ENCODE data around the gene DNAJC11. TPM values are rescaled to one million over a fixed set of nuclear protein-coding genes. Genes with fewer than 3 reads are reported as not detected.

DNAJC11 gene
- total RNA-seq, 1 experiment from 2014 or later, result 57.3 TPM

DNA sequence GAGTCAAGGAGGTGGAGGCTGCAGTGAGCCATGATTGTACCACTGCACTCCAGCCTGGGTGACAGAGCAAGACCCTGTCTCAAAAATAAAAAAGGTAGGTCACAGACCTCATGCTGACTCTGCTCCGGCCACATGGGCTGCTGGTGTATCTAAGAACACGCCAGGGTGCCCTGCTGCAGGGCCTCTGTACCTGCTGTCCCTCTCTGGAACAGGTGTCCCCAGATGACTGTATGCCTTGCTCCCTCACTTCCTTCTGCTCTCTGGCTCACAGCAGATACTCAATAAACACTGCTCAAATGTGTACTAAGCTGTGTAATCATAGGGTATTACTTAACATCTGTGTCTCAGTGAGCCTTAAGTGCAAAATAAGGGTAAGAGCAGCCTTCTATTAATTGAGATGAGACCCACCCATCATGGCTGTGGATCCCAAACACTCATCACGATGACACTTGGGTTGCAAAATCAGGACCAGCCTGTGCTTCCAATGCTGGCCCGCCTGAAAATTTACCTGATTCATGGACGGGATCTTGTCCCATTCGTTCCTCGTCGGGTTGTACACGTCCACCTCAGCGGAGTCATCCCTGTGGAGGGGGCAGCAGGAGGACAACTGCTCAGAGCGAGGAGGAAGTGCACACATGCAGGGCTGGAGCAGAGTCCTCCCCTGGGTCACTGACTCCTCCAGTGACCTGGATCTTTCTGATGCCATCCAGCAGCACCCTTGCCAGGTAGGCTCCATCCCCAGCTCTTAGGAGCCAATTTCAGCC, 106.5 kb downstream of the DNAJC11 start:
- Mint-ChIP-seq H3K4me3 (ENCODE audit: low read depth, unreplicated experiment) (no peak overlapping the region), H3K9me3 (ENCODE audit: low read depth, unreplicated experiment) (no peaks in the 10 kb centered on the region), H3K27me3 (ENCODE audit: unreplicated experiment) (no peaks in the 10 kb centered on the region), H3K27ac (ENCODE audit: unreplicated experiment) (no peak overlapping the region), H3K4me1 (ENCODE audit: low read depth, unreplicated experiment) (no peaks in the 10 kb centered on the region), H3K36me3 (ENCODE audit: insufficient read depth, unreplicated experiment) (peaks cover 41% of the 10 kb centered on the region)
- intact Hi-C loops (cut with micrococcal nuclease; ENCODE audit: unreplicated experiment), result no loop called here
- CTCF ChIA-PET, result no interaction called here
- BruUV-seq (replicated peaks), result no TSS peak
- no peak for DNase-seq
- TF ChIP-seq, protein P1, sequence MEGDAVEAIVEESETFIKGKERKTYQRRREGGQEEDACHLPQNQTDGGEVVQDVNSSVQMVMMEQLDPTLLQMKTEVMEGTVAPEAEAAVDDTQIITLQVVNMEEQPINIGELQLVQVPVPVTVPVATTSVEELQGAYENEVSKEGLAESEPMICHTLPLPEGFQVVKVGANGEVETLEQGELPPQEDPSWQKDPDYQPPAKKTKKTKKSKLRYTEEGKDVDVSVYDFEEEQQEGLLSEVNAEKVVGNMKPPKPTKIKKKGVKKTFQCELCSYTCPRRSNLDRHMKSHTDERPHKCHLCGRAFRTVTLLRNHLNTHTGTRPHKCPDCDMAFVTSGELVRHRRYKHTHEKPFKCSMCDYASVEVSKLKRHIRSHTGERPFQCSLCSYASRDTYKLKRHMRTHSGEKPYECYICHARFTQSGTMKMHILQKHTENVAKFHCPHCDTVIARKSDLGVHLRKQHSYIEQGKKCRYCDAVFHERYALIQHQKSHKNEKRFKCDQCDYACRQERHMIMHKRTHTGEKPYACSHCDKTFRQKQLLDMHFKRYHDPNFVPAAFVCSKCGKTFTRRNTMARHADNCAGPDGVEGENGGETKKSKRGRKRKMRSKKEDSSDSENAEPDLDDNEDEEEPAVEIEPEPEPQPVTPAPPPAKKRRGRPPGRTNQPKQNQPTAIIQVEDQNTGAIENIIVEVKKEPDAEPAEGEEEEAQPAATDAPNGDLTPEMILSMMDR (IDR thresholded peaks at IDR 0.05; ENCODE audit: unreplicated experiment), result no peak

DNA sequence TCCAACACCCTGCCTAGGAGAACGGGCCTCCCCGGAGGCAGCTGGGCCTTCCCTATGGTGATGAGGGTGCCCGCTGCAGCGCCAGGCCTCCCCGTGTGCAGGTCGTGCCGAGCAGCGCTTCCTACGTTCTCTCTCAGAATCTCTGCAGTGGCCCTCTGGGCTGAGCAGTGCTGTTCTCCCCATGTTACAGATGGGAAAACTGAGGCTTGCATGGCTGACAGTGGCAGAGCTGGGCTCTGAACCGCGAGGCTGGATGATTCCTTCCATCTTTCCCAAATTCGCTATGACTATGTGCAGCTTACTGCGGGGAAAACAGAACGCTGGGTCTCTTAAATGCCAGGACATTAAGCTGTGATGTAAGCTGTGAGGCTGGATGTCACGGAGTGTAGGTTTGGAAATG, 107.8 kb downstream of the DNAJC11 start:
- no peak for DNase-seq
- Mint-ChIP-seq H3K27ac (ENCODE audit: unreplicated experiment) (no peak overlapping the region), H3K9me3 (ENCODE audit: low read depth, unreplicated experiment) (no peaks in the 10 kb centered on the region), H3K4me1 (ENCODE audit: low read depth, unreplicated experiment) (no peaks in the 10 kb centered on the region), H3K4me3 (ENCODE audit: low read depth, unreplicated experiment) (no peak overlapping the region), H3K36me3 (ENCODE audit: insufficient read depth, unreplicated experiment) (peaks cover 29% of the 10 kb centered on the region), H3K27me3 (ENCODE audit: unreplicated experiment) (no peaks in the 10 kb centered on the region)
- CTCF ChIA-PET, result no interaction called here
- intact Hi-C loops (cut with micrococcal nuclease; ENCODE audit: unreplicated experiment), result no loop called here
- TF ChIP-seq, protein P1 (IDR thresholded peaks at IDR 0.05; ENCODE audit: unreplicated experiment), result no peak
- BruUV-seq (replicated peaks), result no TSS peak

- Mint-ChIP-seq H3K27me3 (ENCODE audit: unreplicated experiment) (no peaks in the 10 kb centered on the region), H3K27ac (ENCODE audit: unreplicated experiment) (no peak overlapping the region), H3K4me3 (ENCODE audit: low read depth, unreplicated experiment) (no peak overlapping the region), H3K9me3 (ENCODE audit: low read depth, unreplicated experiment) (no peaks in the 10 kb centered on the region), H3K36me3 (ENCODE audit: insufficient read depth, unreplicated experiment) (peaks cover 22% of the 10 kb centered on the region), H3K4me1 (ENCODE audit: low read depth, unreplicated experiment) (no peaks in the 10 kb centered on the region)
- CTCF ChIA-PET, result no interaction called here
- TF ChIP-seq, protein P1 (IDR thresholded peaks at IDR 0.05; ENCODE audit: unreplicated experiment), result no peak
- DNase-seq, result no peak
- intact Hi-C loops (cut with micrococcal nuclease; ENCODE audit: unreplicated experiment), result no loop called here
- BruUV-seq (replicated peaks), result no TSS peak
These were observed 108.6 kb downstream of the DNAJC11 start for GRCh38 chr1:6592865-6593593.

DNA sequence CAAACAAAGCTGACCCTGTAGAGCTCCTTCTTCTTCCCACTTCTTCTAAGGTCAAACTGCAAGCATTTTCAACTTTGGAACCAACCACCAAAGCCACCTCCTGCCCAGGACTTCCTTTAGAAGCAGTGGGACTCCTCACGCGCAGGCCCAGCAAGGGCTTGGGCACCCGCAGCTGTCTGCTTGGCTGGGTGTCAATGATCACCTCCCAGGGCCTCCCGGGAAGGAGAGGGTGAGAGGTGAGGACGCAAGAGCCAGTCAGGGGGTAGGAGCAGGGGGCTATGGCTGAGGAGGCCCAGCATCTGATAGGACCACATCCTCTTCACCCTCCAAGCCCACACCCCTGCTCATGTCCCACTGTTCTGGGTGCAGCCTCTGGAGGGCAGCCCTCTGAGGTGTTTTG, 109.2 kb downstream of the DNAJC11 start:
- Mint-ChIP-seq H3K27ac (ENCODE audit: unreplicated experiment) (no peak overlapping the region), H3K27me3 (ENCODE audit: unreplicated experiment) (no peaks in the 10 kb centered on the region), H3K36me3 (ENCODE audit: insufficient read depth, unreplicated experiment) (peaks cover 17% of the 10 kb centered on the region), H3K4me3 (ENCODE audit: low read depth, unreplicated experiment) (no peak overlapping the region), H3K4me1 (ENCODE audit: low read depth, unreplicated experiment) (no peaks in the 10 kb centered on the region), H3K9me3 (ENCODE audit: low read depth, unreplicated experiment) (no peaks in the 10 kb centered on the region)
- intact Hi-C loops (cut with micrococcal nuclease; ENCODE audit: unreplicated experiment), result no loop called here
- TF ChIP-seq, protein P1 (IDR thresholded peaks at IDR 0.05; ENCODE audit: unreplicated experiment), result no peak
- CTCF ChIA-PET, result no interaction called here
- no peak for DNase-seq
- no TSS peak for BruUV-seq (replicated peaks)

All from Calu3 (cell line).